ENCODE results near the gene KAT2B. TPM values are rescaled to one million over a fixed set of nuclear protein-coding genes. Genes with fewer than 3 reads are reported as not detected.

The KAT2B gene
- total and polyA plus RNA-seq, 2 of the 8 experiments (the other 6 are each of a cell fraction or from before 2014, with no cell fraction given): 0.24 to 0.91 TPM

DNA sequence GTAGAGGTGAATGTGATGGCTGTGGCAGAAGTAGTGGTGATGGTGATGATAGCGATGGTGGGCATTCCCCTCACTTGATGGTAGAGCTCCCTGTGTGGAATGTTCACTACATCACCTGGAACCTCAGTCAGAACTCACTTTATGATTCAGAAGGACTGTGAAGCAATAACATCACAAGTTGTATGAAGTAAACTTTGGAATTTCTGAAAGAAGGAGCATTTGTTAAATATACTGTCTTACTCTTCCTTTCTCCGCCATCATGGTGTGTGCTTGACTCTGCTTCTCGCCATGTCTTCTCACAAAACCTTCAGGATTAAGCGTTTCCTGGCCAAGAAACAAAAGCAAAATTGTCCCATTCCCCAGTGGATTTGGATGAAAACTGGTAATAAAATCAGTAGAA lies 28.1 kb upstream of the KAT2B start, which contains the start of gene PP2D1 (continued):
- TF ChIP-seq CREB1 (IDR thresholded peaks at IDR 0.05) (no peak), TAF7 (optimal IDR thresholded peaks at IDR 0.05; ENCODE audit: borderline replicate concordance, low read depth, low read length) (no peak), SAP30 (IDR thresholded peaks at IDR 0.05; ENCODE audit: insufficient read depth, insufficient replicate concordance, low read length) (no peak)
